Stomach (tissue), 9 donors: ENCODE results near the gene RAB40B. TPM values are rescaled to one million over a fixed set of nuclear protein-coding genes. Genes with fewer than 3 reads are reported as not detected.

ENCODE experiments used
- DNase-seq, 2 donors: peaks; one replicate each; pipeline versions ENCODE4 v3.0.0 to v3.0.0-alpha.2; 2013 to 2019
- H3K27ac ChIP-seq, 5 donors: fragments of 200-600 bp in 4 of 5; sonication (generic) in 4 of 5; one replicate each; pipeline ENCODE4 v1.5.1; 2013 to 2019; ENCODE audit warnings: mild to moderate bottlenecking in 1 of 5, moderate library complexity in 1 of 5
- H3K27me3 ChIP-seq, 3 donors: fragments of 200-600 bp; sonication (generic); one replicate each; pipeline ENCODE4 v1.5.1; 2017 to 2019; ENCODE audit warnings: mixed run types in 1 of 3
- H3K36me3 ChIP-seq, 4 donors: fragments of 200-600 bp; sonication (generic); 1 replicate in 3 of 4; 2 replicates in 1 of 4; pipeline ENCODE4 v1.5.1; 2016 to 2019
- H3K4me1 ChIP-seq, 4 donors: fragments of 200-600 bp; sonication (generic); one replicate each; pipeline ENCODE4 v1.5.1; 2016 to 2019
- H3K4me3 ChIP-seq, 4 donors: fragments of 200-600 bp; sonication (generic) in 3 of 4; one replicate each; pipeline ENCODE4 v1.5.1; 2016 to 2019; ENCODE audit warnings: mild to moderate bottlenecking in 1 of 4
- H3K9me3 ChIP-seq, 4 donors: fragments of 200-600 bp; sonication (generic); one replicate each; pipeline ENCODE4 v1.5.1; 2016 to 2019
- CTCF ChIP-seq, 7 experiments: fragments of 450-650 bp in 4 of 7; fragments of 200-600 bp in 3 of 7; sonication (generic) in 3 of 7; IDR thresholded peaks; one replicate each; pipeline ENCODE4 v1.5.1; 2016 to 2019; ENCODE audit warnings: antibody characterized with exemption in 7 of 7, control low read depth in 2 of 7, mild to moderate bottlenecking in 1 of 7
- EP300 ChIP-seq: sonication (generic); formaldehyde crosslinking; IDR thresholded peaks from one replicate; pipeline ENCODE4 v1.6.1; 2017; ENCODE audit warnings: antibody characterized with exemption
- POLR2A ChIP-seq, 4 donors: fragments of 450-650 bp; IDR thresholded peaks; one replicate each; pipeline ENCODE4 v1.6.1; 2016; ENCODE audit warnings: antibody characterized with exemption in 4 of 4, control low read depth in 2 of 4, mild to moderate bottlenecking in 1 of 4, moderate library complexity in 1 of 4
- POLR2AphosphoS5 ChIP-seq, 3 donors: sonication (generic); formaldehyde crosslinking; IDR thresholded peaks; one replicate each; pipeline ENCODE4 v1.6.1; 2016; ENCODE audit warnings: antibody characterized with exemption in 3 of 3
- WGBS, 5 donors: extraction: QIAGEN DNeasy Blood & Tissue Kit in 3 of 5; methylation state at CpG; one replicate each; pipeline versions ENCODE4 v1.1.5 to v1.1.7; 2013 to 2018; 5-methylcytosine and 5-hydroxymethylcytosine counted together
- intact Hi-C: fragments of 100-400 bp; cut with DNase I; formaldehyde crosslinking; loops from one replicate; pipeline ENCODE4 v1.15.1; 2023; ENCODE audit warnings: low total_unique reads
- polyA plus RNA-seq, 3 donors: library from polyadenylated mRNA; stranded (reverse); fragments of 200-250 nt; gene quantifications; one replicate each; pipeline ENCODE4 v1.2.3, GENCODE V29; 2013
- total RNA-seq, 5 donors: library from RNA; depleted of rRNA; stranded (reverse); fragments of >200 nt; gene quantifications; one replicate each; pipeline versions ENCODE4 v1.1.0 to v1.2.3, GENCODE V29; 2014 to 2016
- donor health status: healthy with polysubstance abuse.
- donor health status: Bipolar disorder and iron deficiency.
- donor health status: healthy.

RAB40B gene
- total and polyA plus RNA-seq, 8 donors, result 7.6 to 133 (median 22.2) TPM

GRCh38 chr17:82668631-82669099 is 29.8 kb downstream of the RAB40B start:
- 20 to 42% (median 33%) methylated on average over 17 to 20 of the region's 20 CpGs for WGBS, 5 donors
- Histone ChIP-seq H3K27me3 (no peaks in the 10 kb centered on the region), H3K36me3 (peaks cover 3 to 25% (median 19%) of the 10 kb centered on the region in 4 donors), H3K9me3 (no peaks in the 10 kb centered on the region), H3K4me3 (peak overlapping the region in 1 of 4 donors; percentile 0), H3K4me1 (peaks cover 0 to 27% (median 18%) of the 10 kb centered on the region in 4 donors), H3K27ac (peak overlapping the region; percentile 5 to 81 (median 43))
- intact Hi-C loops, result loop anchor here (10.0 kb wide), 1 partner anchor 86 kb away; the partner anchor contains the start of gene TBCD
- peak in 1 of 3 donors; percentile 10 for TF ChIP-seq POLR2AphosphoS5 (IDR thresholded peaks at IDR 0.05)
- no peak for TF ChIP-seq POLR2A (IDR thresholded peaks at IDR 0.05)
- peak in 5 of 7 experiments; percentile 46 to 75 (median 70) for TF ChIP-seq CTCF (IDR thresholded peaks at IDR 0.05)
- TF ChIP-seq EP300, result no peak
- DNase-seq, result peak; percentile 83 to 88

DNA sequence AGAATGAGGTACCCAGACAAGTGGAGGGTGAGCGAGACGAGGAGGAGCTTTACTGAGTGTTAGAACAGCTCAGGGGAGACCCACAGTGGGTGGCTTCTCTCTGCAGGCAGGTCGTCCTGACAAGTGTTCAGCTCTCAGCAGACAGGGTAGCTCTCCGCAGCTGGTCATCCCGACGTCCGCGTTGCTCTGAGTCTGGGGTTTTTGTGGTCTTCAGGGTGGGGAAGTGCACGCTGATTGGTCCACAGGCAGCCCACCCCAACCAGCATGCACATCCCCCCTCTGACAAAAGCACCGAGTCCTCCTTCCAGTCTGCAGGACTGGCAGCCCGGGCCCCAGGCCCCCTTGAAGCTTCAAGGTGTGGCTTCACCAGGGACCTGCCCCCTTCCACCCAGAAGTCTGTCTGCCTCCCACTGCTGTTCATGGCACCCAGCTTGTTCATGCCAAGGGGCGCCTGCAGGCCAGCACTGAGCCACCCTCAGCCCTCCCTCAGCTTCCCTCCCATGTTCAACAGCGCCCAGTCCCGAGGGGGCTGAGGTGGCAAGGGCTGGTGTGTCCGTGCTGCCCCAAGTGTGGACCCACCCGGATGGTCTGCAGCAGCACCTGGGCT is 30.4 kb downstream of the RAB40B start:
- Histone ChIP-seq H3K36me3 (peaks cover 3 to 31% (median 23%) of the 10 kb centered on the region in 4 donors), H3K4me3 (no peak overlapping the region), H3K27ac (peak overlapping the region in 1 of 5 donors; percentile 81), H3K27me3 (no peaks in the 10 kb centered on the region), H3K4me1 (peaks cover 0 to 27% (median 18%) of the 10 kb centered on the region in 4 donors), H3K9me3 (no peaks in the 10 kb centered on the region)
- intact Hi-C loops, result loop anchor here (10.0 kb wide), 1 partner anchor 87 kb away; the partner anchor contains the start of gene TBCD
- WGBS, 5 donors, result 65 to 80% (median 72%) methylated on average over 16 of the region's 16 CpGs
- TF ChIP-seq POLR2A (IDR thresholded peaks at IDR 0.05), result no peak
- no peak for TF ChIP-seq EP300
- TF ChIP-seq POLR2AphosphoS5 (IDR thresholded peaks at IDR 0.05), result no peak
- TF ChIP-seq CTCF (IDR thresholded peaks at IDR 0.05), result no peak
- DNase-seq, result no peak

DNA sequence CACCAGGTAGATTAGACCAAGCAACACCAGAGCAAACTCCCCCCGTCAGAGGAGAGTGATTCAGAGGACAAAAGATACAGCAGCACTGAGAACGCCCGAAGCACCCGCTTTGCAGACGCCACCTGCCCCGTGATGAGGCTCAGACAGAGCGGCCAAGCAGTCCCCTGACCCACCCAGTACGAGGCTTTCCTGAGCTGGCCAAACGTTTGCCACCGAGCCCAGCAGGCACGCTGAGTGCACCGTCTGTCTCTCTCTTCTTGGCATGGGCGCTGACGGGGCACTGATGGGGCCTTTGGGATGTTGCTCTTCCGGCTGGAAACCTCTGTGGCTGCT is 30.9 kb downstream of the RAB40B start:
- TF ChIP-seq POLR2A (IDR thresholded peaks at IDR 0.05), result no peak
- no peak for TF ChIP-seq POLR2AphosphoS5 (IDR thresholded peaks at IDR 0.05)
- no peak for TF ChIP-seq CTCF (IDR thresholded peaks at IDR 0.05)
- intact Hi-C loops, result loop anchor here (10.0 kb wide), 1 partner anchor 87 kb away; the partner anchor contains the start of gene TBCD
- Histone ChIP-seq H3K36me3 (peaks cover 3 to 36% (median 28%) of the 10 kb centered on the region in 4 donors), H3K27me3 (no peaks in the 10 kb centered on the region), H3K9me3 (no peaks in the 10 kb centered on the region), H3K4me3 (no peak overlapping the region), H3K4me1 (peaks cover 0 to 24% (median 17%) of the 10 kb centered on the region in 4 donors), H3K27ac (no peak overlapping the region)
- WGBS, 5 donors, result 86 to 92% (median 87%) methylated on average over 10 to 15 of the region's 15 CpGs
- no peak for DNase-seq

GRCh38 chr17:82666931-82667667 is 31.4 kb downstream of the RAB40B start:
- Histone ChIP-seq H3K27ac (no peak overlapping the region), H3K36me3 (peaks cover 3 to 41% (median 33%) of the 10 kb centered on the region in 4 donors), H3K4me3 (no peak overlapping the region), H3K4me1 (peaks cover 0 to 22% (median 14%) of the 10 kb centered on the region in 4 donors), H3K9me3 (no peaks in the 10 kb centered on the region), H3K27me3 (no peaks in the 10 kb centered on the region)
- 86 to 90% (median 88%) methylated on average over 13 to 28 of the region's 28 CpGs for WGBS, 5 donors
- DNase-seq, result no peak
- intact Hi-C loops, result loop anchor here (10.0 kb wide), 1 partner anchor 88 kb away; the partner anchor contains the start of gene TBCD
- TF ChIP-seq POLR2A (IDR thresholded peaks at IDR 0.05), result no peak
- no peak for TF ChIP-seq EP300
- no peak for TF ChIP-seq CTCF (IDR thresholded peaks at IDR 0.05)
- TF ChIP-seq POLR2AphosphoS5 (IDR thresholded peaks at IDR 0.05), result no peak
